B cell (primary cell): Measurements from ENCODE around the gene TSPAN5. TPM values are rescaled to one million over a fixed set of nuclear protein-coding genes. Genes with fewer than 3 reads are reported as not detected.

Experiments used
- ATAC-seq: fragments of 200-7000 bp; cut with Tn5 transposase; one replicate; pipeline ENCODE4 v1.10.0; 2021; ENCODE audit warnings: low read depth, mild to moderate bottlenecking, moderate number of reproducible peaks, moderate library complexity
- CTCF ChIA-PET: fragments of 350-600 bp; sonication (Branson Sonifier 250); formaldehyde crosslinking; loops from one replicate; lab custom pipeline; 2021; ENCODE audit warnings: antibody characterized with exemption, inconsistent platforms; lab: Charles Lee
- POLR2A ChIA-PET: fragments of 350-600 bp; sonication (Branson Sonifier 250); formaldehyde crosslinking; loops from one replicate; lab custom pipeline; 2021; ENCODE audit warnings: antibody characterized with exemption; lab: Charles Lee
- DNase-seq: peaks from one replicate; pipeline ENCODE4 v3.0.0; 2013
- H2AFZ ChIP-seq: 2 replicates; pipeline ENCODE4 v1.6.1; 2012; ENCODE audit warnings: mild to moderate bottlenecking, low read depth, low read length; ENCODE audit not compliant: insufficient read depth, poor library complexity, severe bottlenecking
- H3K27ac ChIP-seq, 2 donors: 1 replicate in 1 of 2; 2 replicates in 1 of 2; pipeline ENCODE4 v1.5.1; 2012 to 2013; ENCODE audit warnings: low read length in 2 of 2, mild to moderate bottlenecking in 2 of 2, moderate library complexity in 1 of 2
- H3K27me3 ChIP-seq, 4 experiments: fragments of 200-600 bp in 1 of 4; sonication (generic) in 1 of 4; replicated peaks in 1 of 4; 1 replicate in 2 of 4; 2 replicates in 2 of 4; pipeline versions ENCODE4 v1.6.1 to v1.7.0; 2013 to 2016; ENCODE audit warnings: low read length in 3 of 4, mild to moderate bottlenecking in 2 of 4, mixed read lengths in 1 of 4, moderate library complexity in 1 of 4; ENCODE audit not compliant: insufficient read depth in 4 of 4, control insufficient read depth in 3 of 4; ENCODE audit errors: control extremely low read depth in 1 of 4
- H3K36me3 ChIP-seq, 2 experiments: replicated peaks in 1 of 2; 1 replicate in 1 of 2; 2 replicates in 1 of 2; pipeline versions ENCODE4 v1.6.1 to v1.7.1; 2013; ENCODE audit warnings: low read length in 1 of 2; ENCODE audit not compliant: insufficient read depth in 2 of 2, control insufficient read depth in 1 of 2; ENCODE audit errors: control extremely low read depth in 1 of 2, extremely low read depth in 1 of 2
- H3K4me1 ChIP-seq, 2 donors: fragments of 200-600 bp in 1 of 2; sonication (generic) in 1 of 2; 1 replicate in 1 of 2; 2 replicates in 1 of 2; pipeline versions ENCODE4 v1.5.1 to v1.6.1; 2013 to 2017; ENCODE audit warnings: low read length in 2 of 2; ENCODE audit not compliant: control insufficient read depth in 2 of 2, insufficient read depth in 2 of 2
- H3K4me2 ChIP-seq: replicated peaks from 2 replicates; pipeline ENCODE3; 2012; ENCODE audit warnings: mild to moderate bottlenecking, low read depth, low read length; ENCODE audit not compliant: poor library complexity, severe bottlenecking
- H3K4me3 ChIP-seq, 5 experiments: fragments of 200-600 bp in 1 of 5; sonication (generic) in 1 of 5; 1 replicate in 3 of 5; 2 replicates in 2 of 5; pipeline versions ENCODE4 v1.5.1 to v1.7.0; 2011 to 2016; ENCODE audit warnings: low read length in 4 of 5, mild to moderate bottlenecking in 4 of 5, low read depth in 2 of 5, control low read depth in 1 of 5, moderate library complexity in 1 of 5; ENCODE audit not compliant: insufficient read depth in 1 of 5; ENCODE audit errors: control extremely low read depth in 1 of 5, extremely low read depth in 1 of 5
- H3K79me2 ChIP-seq: fragments of 200-600 bp; sonication (generic); one replicate; pipeline ENCODE4 v1.6.0; 2016; ENCODE audit warnings: low read length; ENCODE audit not compliant: control insufficient read depth, insufficient read depth
- H3K9ac ChIP-seq: fragments of 200-600 bp; sonication (generic); 2 replicates; pipeline ENCODE4 v1.6.1; 2017; ENCODE audit warnings: mild to moderate bottlenecking, low read length, moderate library complexity
- H3K9me3 ChIP-seq, 3 donors: one replicate each; pipeline versions ENCODE4 v1.6.1 to v1.7.1; 2013; ENCODE audit warnings: low read length in 2 of 3; ENCODE audit not compliant: control insufficient read depth in 2 of 3, insufficient read depth in 1 of 3; ENCODE audit errors: control extremely low read depth in 1 of 3
- H4K20me1 ChIP-seq: 2 replicates; pipeline ENCODE4 v1.6.0; 2012; ENCODE audit warnings: mild to moderate bottlenecking, low read length; ENCODE audit not compliant: insufficient read depth, control insufficient read depth, poor library complexity, severe bottlenecking
- H3K27ac Mint-ChIP-seq: one replicate; pipeline ENCODE4 v1.8.0; 2021; ENCODE audit warnings: mixed read lengths
- H3K27me3 Mint-ChIP-seq: one replicate; pipeline ENCODE4 v1.8.0; 2021; ENCODE audit warnings: mixed read lengths
- H3K4me1 Mint-ChIP-seq: one replicate; pipeline ENCODE4 v1.8.0; 2021; ENCODE audit warnings: mixed read lengths
- H3K4me3 Mint-ChIP-seq: one replicate; pipeline ENCODE4 v1.8.0; 2021; ENCODE audit warnings: mixed read lengths
- H3K9me3 Mint-ChIP-seq: one replicate; pipeline ENCODE4 v1.8.0; 2022; ENCODE audit warnings: mixed read lengths; ENCODE audit not compliant: insufficient read depth
- EZH2 ChIP-seq: IDR thresholded peaks from 2 replicates; pipeline ENCODE4 v1.6.1; 2012; ENCODE audit warnings: borderline replicate concordance, low read depth, mild to moderate bottlenecking, moderate library complexity, low read length; ENCODE audit not compliant: insufficient read depth, poor library complexity, severe bottlenecking
- WGBS: methylation state at CpG from one replicate; pipeline ENCODE4 v1.1.5; 2013; ENCODE audit warnings: missing lambda C conversion rate; ENCODE audit not compliant: insufficient coverage; 5-methylcytosine and 5-hydroxymethylcytosine counted together
- intact Hi-C: fragments of 100-400 bp; cut with micrococcal nuclease; formaldehyde crosslinking; loops from one replicate; pipeline ENCODE4 v1.10.0; 2022
- polyA plus RNA-seq: library from polyadenylated mRNA; depleted of rRNA; stranded (reverse); fragments of >200 nt; gene quantifications from 2 replicates; pipeline ENCODE4 v1.2.3, GENCODE V29; 2012
- total RNA-seq, 2 donors: library from RNA; stranded (reverse); fragments of 120-200 nt in 1 of 2; gene quantifications; 1 replicate in 1 of 2; 2 replicates in 1 of 2; pipeline versions ENCODE4 v1.2.3 to v1.2.4, GENCODE V29; 2013 to 2022
- TF ChIP-seq, protein P1 (sequence below): fragments of 200-600 bp; IDR thresholded peaks from one replicate; pipeline ENCODE4 v1.8.0; 2022; ENCODE audit warnings: antibody characterized with exemption, mild to moderate bottlenecking

Gene TSPAN5
- total and polyA plus RNA-seq, 2 donors (not counting 1 experiment from before 2014, with no cell fraction given) = 2.6 to 5.3 TPM

DNA sequence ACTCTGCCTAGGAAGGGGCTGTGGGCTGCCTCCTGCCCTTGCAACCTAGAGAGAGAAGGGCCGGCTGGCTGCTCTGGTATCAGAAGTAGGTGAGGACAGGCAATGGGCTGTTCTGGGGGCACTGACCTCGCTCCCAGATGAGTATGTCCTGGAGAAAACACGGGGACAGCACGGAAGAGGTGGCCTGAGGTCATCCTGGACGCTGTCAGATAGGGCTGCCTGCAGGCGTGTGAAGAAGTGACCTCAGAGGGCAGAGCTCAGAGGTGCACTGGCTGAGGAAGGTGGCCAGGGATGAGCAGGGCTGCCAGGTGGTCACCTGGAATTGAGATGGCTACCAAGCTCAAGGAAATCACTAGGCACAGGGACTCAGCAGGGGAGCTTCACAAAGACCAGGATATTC, 159.6 kb downstream of the TSPAN5 start:
- no peaks in the 10 kb centered on the region for H3K4me1 Mint-ChIP-seq
- TF ChIP-seq EZH2 = no peak
- H3K27ac ChIP-seq = no peak overlapping the region

DNA sequence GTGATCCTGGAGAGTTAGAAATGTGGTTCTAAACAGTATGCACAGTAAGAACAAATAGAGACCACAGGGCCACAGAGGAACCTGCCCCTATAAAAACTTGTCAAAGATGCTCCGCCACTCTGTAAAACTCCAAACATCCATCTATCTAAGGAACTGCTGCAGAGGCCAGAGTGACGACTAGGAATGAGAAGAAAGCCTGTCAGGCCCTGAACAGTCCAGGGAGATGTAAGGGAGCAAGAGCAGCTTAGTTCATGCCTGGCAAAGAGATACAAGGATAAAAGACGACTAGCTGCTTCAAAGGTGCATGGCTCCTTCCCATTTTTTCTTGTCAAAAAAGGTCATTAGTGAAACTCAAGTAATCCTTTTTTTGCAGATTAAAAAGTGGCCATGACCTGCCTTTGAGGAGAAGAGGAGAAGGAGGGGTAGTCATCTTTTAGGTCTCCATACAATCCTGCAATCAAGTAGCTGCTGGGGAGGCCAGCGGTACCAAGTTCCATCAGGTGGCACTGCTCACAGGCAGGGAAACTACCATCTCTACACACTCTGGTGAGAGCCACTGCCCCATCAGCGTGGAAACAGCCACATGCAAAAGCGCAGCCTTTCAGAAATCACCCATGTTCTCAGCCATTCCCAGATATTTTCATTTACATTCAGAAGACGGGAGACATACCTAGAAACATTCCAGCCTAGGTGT, 162.1 kb downstream of the TSPAN5 start:
- ATAC-seq = no peak
- Histone ChIP-seq H3K9me3 (no peaks in the 10 kb centered on the region), H3K4me1 (no peaks in the 10 kb centered on the region), H3K36me3 (no peaks in the 10 kb centered on the region), H2AFZ (no peak overlapping the region), H3K9ac (no peak overlapping the region), H3K4me2 (no peak overlapping the region), H3K27ac (no peak overlapping the region), H4K20me1 (no peaks in the 10 kb centered on the region), H3K79me2 (no peaks in the 10 kb centered on the region), H3K27me3 (no peaks in the 10 kb centered on the region), H3K4me3 (no peak overlapping the region)
- Mint-ChIP-seq H3K27ac (no peak overlapping the region), H3K27me3 (no peaks in the 10 kb centered on the region), H3K4me3 (no peak overlapping the region), H3K4me1 (no peaks in the 10 kb centered on the region), H3K9me3 (no peaks in the 10 kb centered on the region)
- CTCF ChIA-PET = interaction anchor here (1.2 kb wide), 1 partner anchor 247 kb away, joined by 3 read pairs; no protein-coding TSS in a partner anchor
- POLR2A ChIA-PET = no interaction called here
- intact Hi-C loops = no loop called here
- DNase-seq = no peak
- TF ChIP-seq, protein P1, sequence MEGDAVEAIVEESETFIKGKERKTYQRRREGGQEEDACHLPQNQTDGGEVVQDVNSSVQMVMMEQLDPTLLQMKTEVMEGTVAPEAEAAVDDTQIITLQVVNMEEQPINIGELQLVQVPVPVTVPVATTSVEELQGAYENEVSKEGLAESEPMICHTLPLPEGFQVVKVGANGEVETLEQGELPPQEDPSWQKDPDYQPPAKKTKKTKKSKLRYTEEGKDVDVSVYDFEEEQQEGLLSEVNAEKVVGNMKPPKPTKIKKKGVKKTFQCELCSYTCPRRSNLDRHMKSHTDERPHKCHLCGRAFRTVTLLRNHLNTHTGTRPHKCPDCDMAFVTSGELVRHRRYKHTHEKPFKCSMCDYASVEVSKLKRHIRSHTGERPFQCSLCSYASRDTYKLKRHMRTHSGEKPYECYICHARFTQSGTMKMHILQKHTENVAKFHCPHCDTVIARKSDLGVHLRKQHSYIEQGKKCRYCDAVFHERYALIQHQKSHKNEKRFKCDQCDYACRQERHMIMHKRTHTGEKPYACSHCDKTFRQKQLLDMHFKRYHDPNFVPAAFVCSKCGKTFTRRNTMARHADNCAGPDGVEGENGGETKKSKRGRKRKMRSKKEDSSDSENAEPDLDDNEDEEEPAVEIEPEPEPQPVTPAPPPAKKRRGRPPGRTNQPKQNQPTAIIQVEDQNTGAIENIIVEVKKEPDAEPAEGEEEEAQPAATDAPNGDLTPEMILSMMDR = no peak
- TF ChIP-seq EZH2 = no peak
- WGBS = 93% methylated on average over 2 of the region's 7 CpGs

More for the DNA sequence above, 159.6 kb downstream of the TSPAN5 start:
- Histone ChIP-seq H3K9me3 (peaks cover 0 to 4% (median 0%) of the 10 kb centered on the region in 3 donors), H3K4me1 (no peaks in the 10 kb centered on the region), H4K20me1 (no peaks in the 10 kb centered on the region), H3K4me2 (no peak overlapping the region), H3K4me3 (no peak overlapping the region), H2AFZ (no peak overlapping the region), H3K79me2 (no peaks in the 10 kb centered on the region), H3K27me3 (no peaks in the 10 kb centered on the region), H3K36me3 (no peaks in the 10 kb centered on the region), H3K9ac (no peak overlapping the region)
- Mint-ChIP-seq H3K27ac (no peak overlapping the region), H3K27me3 (no peaks in the 10 kb centered on the region), H3K9me3 (no peaks in the 10 kb centered on the region), H3K4me3 (no peak overlapping the region)
- no peak for ATAC-seq
- intact Hi-C loops = no loop called here
- no peak for DNase-seq
- 96% methylated on average over 6 of the region's 6 CpGs for WGBS
- CTCF ChIA-PET = no interaction called here
- POLR2A ChIA-PET = no interaction called here
